CD4-positive, alpha-beta T cell (primary cell): ENCODE data around the gene GRIA3. TPM values are rescaled to one million over a fixed set of nuclear protein-coding genes. Genes with fewer than 3 reads are reported as not detected.

Source experiments
- ATAC-seq: fragments of 200-7000 bp; cut with Tn5 transposase; one replicate; pipeline ENCODE4 v1.10.0; 2022; ENCODE audit warnings: mild to moderate bottlenecking; ENCODE audit not compliant: poor library complexity
- CTCF ChIA-PET: fragments of 350-600 bp; sonication (Branson Sonifier 250); formaldehyde crosslinking; loops from one replicate; lab custom pipeline; 2021; ENCODE audit warnings: antibody characterized with exemption, inconsistent platforms; lab: Charles Lee
- POLR2A ChIA-PET: fragments of 350-600 bp; sonication (Branson Sonifier 250); formaldehyde crosslinking; loops from one replicate; lab custom pipeline; 2021; ENCODE audit warnings: antibody characterized with exemption, inconsistent platforms; lab: Charles Lee
- DNase-seq, 14 experiments: peaks; one replicate each; pipeline ENCODE4 v3.0.0-alpha.2; 2013 to 2020; ENCODE audit warnings: mixed read lengths in 2 of 14
- H3K27ac ChIP-seq, 2 donors: one replicate each; pipeline versions ENCODE4 v1.5.1 to v1.7.0; 2013; ENCODE audit warnings: low read length in 2 of 2, low read depth in 1 of 2, mild to moderate bottlenecking in 1 of 2
- H3K27me3 ChIP-seq, 2 experiments: 1 replicate in 1 of 2; 2 replicates in 1 of 2; pipeline versions ENCODE4 v1.6.1 to v1.7.0; 2013; ENCODE audit warnings: low read length in 2 of 2, control low read depth in 1 of 2, mild to moderate bottlenecking in 1 of 2, moderate library complexity in 1 of 2; ENCODE audit not compliant: insufficient read depth in 2 of 2, control insufficient read depth in 1 of 2
- H3K36me3 ChIP-seq: one replicate; pipeline ENCODE4 v1.6.1; 2013; ENCODE audit warnings: low read length, control low read depth; ENCODE audit not compliant: insufficient read depth
- H3K4me1 ChIP-seq: one replicate; pipeline ENCODE4 v1.6.1; 2013; ENCODE audit warnings: low read length, control low read depth; ENCODE audit not compliant: insufficient read depth
- H3K4me3 ChIP-seq: one replicate; pipeline ENCODE4 v1.5.1; 2013; ENCODE audit warnings: mild to moderate bottlenecking, low read length, moderate library complexity
- H3K9me3 ChIP-seq, 2 experiments: 1 replicate in 1 of 2; 2 replicates in 1 of 2; pipeline versions ENCODE4 v1.6.1 to v1.7.0; 2013; ENCODE audit warnings: low read length in 2 of 2, mild to moderate bottlenecking in 2 of 2, control low read depth in 1 of 2, moderate library complexity in 1 of 2; ENCODE audit not compliant: control insufficient read depth in 1 of 2, insufficient read depth in 1 of 2
- H3K27ac Mint-ChIP-seq: one replicate; pipeline ENCODE4 v1.8.0; 2020; ENCODE audit warnings: mixed read lengths
- H3K27me3 Mint-ChIP-seq: one replicate; pipeline ENCODE4 v1.8.0; 2021; ENCODE audit warnings: mixed read lengths
- H3K36me3 Mint-ChIP-seq: one replicate; pipeline ENCODE4 v1.8.0; 2021; ENCODE audit warnings: low read depth, mixed read lengths
- H3K4me1 Mint-ChIP-seq: one replicate; pipeline ENCODE4 v1.8.0; 2021; ENCODE audit warnings: low read depth, mixed read lengths
- H3K4me3 Mint-ChIP-seq: one replicate; pipeline ENCODE4 v1.8.0; 2020; ENCODE audit warnings: mild to moderate bottlenecking, mixed read lengths
- H3K9me3 Mint-ChIP-seq: one replicate; pipeline ENCODE4 v1.8.0; 2020; ENCODE audit warnings: mixed read lengths
- CTCF ChIP-seq: fragments of 200-600 bp; IDR thresholded peaks from one replicate; pipeline ENCODE4 v1.8.0; 2022; ENCODE audit warnings: antibody characterized with exemption, mild to moderate bottlenecking
- intact Hi-C, 2 experiments: fragments of 100-400 bp; cut with DNase I in 1 of 2; cut with micrococcal nuclease in 1 of 2; formaldehyde crosslinking; loops; one replicate each; pipeline versions ENCODE4 v1.15.1 to v1.9.0; 2023 to 2025; cut with DNase I, micrococcal nuclease
- total RNA-seq, 174 experiments: library from RNA in 2 of 174; stranded (reverse) in 2 of 174; gene quantifications; one replicate each; pipeline ENCODE4 v1.2.3 and lab custom pipeline; 2021 to 2026

GRIA3 gene
- total RNA-seq, 2 experiments from 2014 or later: not detected

- no peak overlapping the region for H3K4me3 Mint-ChIP-seq
- no peaks in the 10 kb centered on the region for H3K36me3 ChIP-seq
- no peak overlapping the region for H3K27ac Mint-ChIP-seq
These were observed 302.2 kb downstream of the GRIA3 start for GRCh38 chrX:123486297-123486696.

GRCh38 chrX:123487236-123487635, 303.2 kb downstream of the GRIA3 start:
- no peaks in the 10 kb centered on the region for H3K36me3 ChIP-seq
- no peaks in the 10 kb centered on the region for H3K9me3 Mint-ChIP-seq
- H3K4me1 ChIP-seq: no peaks in the 10 kb centered on the region
- no peak overlapping the region for H3K27ac ChIP-seq
- H3K4me1 Mint-ChIP-seq: no peaks in the 10 kb centered on the region
- no peaks in the 10 kb centered on the region for H3K27me3 ChIP-seq
- peaks cover 4% of the 10 kb centered on the region for H3K27me3 Mint-ChIP-seq
- no peak for ATAC-seq
- no peak overlapping the region for H3K4me3 ChIP-seq
- ChIA-PET CTCF (interaction anchor here (0.6 kb wide), 1 partner anchor 240 kb away, joined by 4 read pairs; no protein-coding TSS in a partner anchor), POLR2A (no interaction called here)
- H3K9me3 ChIP-seq: no peaks in the 10 kb centered on the region
- TF ChIP-seq CTCF: no peak
- no peaks in the 10 kb centered on the region for H3K36me3 Mint-ChIP-seq
- intact Hi-C loops: no loop called here
- DNase-seq: no peak
- H3K4me3 Mint-ChIP-seq: no peak overlapping the region
- no peak overlapping the region for H3K27ac Mint-ChIP-seq

More at GRCh38 chrX:123486297-123486696, 302.2 kb downstream of the GRIA3 start:
- ChIA-PET POLR2A (no interaction called here), CTCF (no interaction called here)
- H3K27me3 ChIP-seq: no peaks in the 10 kb centered on the region
- H3K27ac ChIP-seq: no peak overlapping the region
- Mint-ChIP-seq H3K4me1 (no peaks in the 10 kb centered on the region), H3K27me3 (peaks cover 4% of the 10 kb centered on the region), H3K36me3 (no peaks in the 10 kb centered on the region), H3K9me3 (no peaks in the 10 kb centered on the region)
- ATAC-seq (no peak), DNase-seq (no peak)
- no peaks in the 10 kb centered on the region for H3K4me1 ChIP-seq
- no peaks in the 10 kb centered on the region for H3K9me3 ChIP-seq
- TF ChIP-seq CTCF: no peak
- intact Hi-C loops: no loop called here
- no peak overlapping the region for H3K4me3 ChIP-seq

GRCh38 chrX:123487669-123488068, 303.6 kb downstream of the GRIA3 start:
- Mint-ChIP-seq H3K4me3 (no peak overlapping the region), H3K27me3 (peaks cover 4% of the 10 kb centered on the region)

More at GRCh38 chrX:123487669-123488068, 303.6 kb downstream of the GRIA3 start:
- no peaks in the 10 kb centered on the region for H3K36me3 ChIP-seq
- H3K9me3 ChIP-seq: no peaks in the 10 kb centered on the region
- H3K27ac ChIP-seq: no peak overlapping the region
- Mint-ChIP-seq H3K36me3 (no peaks in the 10 kb centered on the region), H3K9me3 (no peaks in the 10 kb centered on the region), H3K4me1 (no peaks in the 10 kb centered on the region), H3K27ac (no peak overlapping the region)
- CTCF ChIA-PET: interaction anchor here (0.6 kb wide), 1 partner anchor 241 kb away, joined by 4 read pairs; no protein-coding TSS in a partner anchor
- H3K27me3 ChIP-seq: no peaks in the 10 kb centered on the region
- TF ChIP-seq CTCF: no peak
- intact Hi-C loops: no loop called here
- no peaks in the 10 kb centered on the region for H3K4me1 ChIP-seq
- no peak for DNase-seq
- ATAC-seq: no peak
- POLR2A ChIA-PET: no interaction called here
- H3K4me3 ChIP-seq: no peak overlapping the region
